K562 (cell line): ENCODE results near the gene SAFB. TPM values are rescaled to one million over a fixed set of nuclear protein-coding genes. Genes with fewer than 3 reads are reported as not detected.

ENCODE experiments used
- ATAC-seq: fragments of 200-7000 bp; cut with Tn5 transposase; 3 replicates; pipeline ENCODE4 v1.9.1; 2020; ENCODE audit warnings: moderate library complexity
- BruUV-seq: library from RNA; stranded (reverse); fragments of 400-500 nt; replicated peaks from 2 replicates; lab custom pipeline; 2021; lab: Mats Ljungman, UMichigan
- CTCF ChIA-PET: fragments of 300-600 bp; formaldehyde crosslinking; extraction: SDS; loops from one replicate; lab custom pipeline; 2021; ENCODE audit warnings: low intra/inter-chr PET ratio; lab: Yijun Ruan, JAX
- POLR2A ChIA-PET: fragments of 300-600, 350-650 bp; sonication (Branson Sonifier 250); formaldehyde crosslinking; extraction: SDS; loops from one replicate; lab custom pipeline; 2021; ENCODE audit warnings: antibody characterized with exemption, inconsistent platforms; lab: Yijun Ruan, JAX
- DNase-seq, 4 experiments: peaks; one replicate each; pipeline versions ENCODE4 v3.0.0 to v3.0.0-alpha.2; 2011 to 2018; ENCODE audit warnings: low spot score in 3 of 4, mixed read lengths in 3 of 4; ENCODE audit errors: extremely low read depth in 1 of 4
- FAIRE-seq: peaks from 2 replicates; lab custom pipeline; 2011; peaks lifted over from hg19 to GRCh38; lab: Jason Lieb, UNC
- H2AFZ ChIP-seq: 2 replicates; pipeline ENCODE4 v1.6.0; 2011; ENCODE audit warnings: low read depth, low read length, control low read depth, inconsistent platforms
- H3K27ac ChIP-seq: fragments of 200-600 bp; 3 replicates; pipeline ENCODE4 v1.8.0; 2011; ENCODE audit warnings: low read depth, mild to moderate bottlenecking, control low read depth, inconsistent platforms, low read length, moderate library complexity, mixed read lengths; ENCODE audit errors: extremely low read depth
- H3K27me3 ChIP-seq, 2 experiments: fragments of 300-600 bp in 1 of 2; 2 replicates in 1 of 2; 3 replicates in 1 of 2; pipeline versions ENCODE4 v1.6.0 to v1.8.0; 2011; ENCODE audit warnings: inconsistent platforms in 2 of 2, low read length in 2 of 2, mild to moderate bottlenecking in 1 of 2, mixed read lengths in 1 of 2, moderate library complexity in 1 of 2; ENCODE audit not compliant: control insufficient read depth in 2 of 2, insufficient read depth in 2 of 2
- H3K36me3 ChIP-seq: fragments of 300-600 bp; 3 replicates; pipeline ENCODE4 v1.8.0; 2011; ENCODE audit warnings: mild to moderate bottlenecking, low read length, inconsistent platforms; ENCODE audit not compliant: control insufficient read depth, insufficient read depth
- H3K4me1 ChIP-seq, 2 experiments: fragments of 200-600 bp in 1 of 2; replicated peaks in 1 of 2; 2 replicates in 1 of 2; 3 replicates in 1 of 2; pipeline versions ENCODE4 v1.5.1 to v1.8.0; 2011; ENCODE audit warnings: inconsistent platforms in 2 of 2, low read length in 2 of 2, mild to moderate bottlenecking in 1 of 2, mixed read lengths in 1 of 2, moderate library complexity in 1 of 2; ENCODE audit not compliant: control insufficient read depth in 2 of 2, insufficient read depth in 2 of 2
- H3K4me2 ChIP-seq: 2 replicates; pipeline ENCODE4 v1.6.1; 2011; ENCODE audit warnings: low read length, control low read depth, inconsistent platforms, mixed read lengths; ENCODE audit not compliant: insufficient read depth
- H3K4me3 ChIP-seq: fragments of 200-600 bp; sonication (generic), shearing (Covaris generic); 2 replicates; pipeline ENCODE4 v1.5.1; 2016; ENCODE audit warnings: control low read depth, inconsistent platforms
- H3K79me2 ChIP-seq: fragments of 200-600 bp; 3 replicates; pipeline ENCODE4 v1.8.0; 2011; ENCODE audit warnings: low read length, inconsistent platforms; ENCODE audit not compliant: control insufficient read depth, insufficient read depth
- H3K9ac ChIP-seq, 2 experiments: 2 replicates each; pipeline versions ENCODE4 v1.6.0 to v1.6.1; 2011; ENCODE audit warnings: low read depth in 2 of 2, low read length in 2 of 2, control low read depth in 1 of 2, inconsistent platforms in 1 of 2, mild to moderate bottlenecking in 1 of 2, mixed read lengths in 1 of 2; ENCODE audit not compliant: insufficient read depth in 1 of 2
- H3K9me1 ChIP-seq: one replicate; pipeline ENCODE4 v1.6.0; 2011; ENCODE audit warnings: inconsistent platforms, mild to moderate bottlenecking, low read length, moderate library complexity; ENCODE audit not compliant: control insufficient read depth, insufficient read depth
- H3K9me3 ChIP-seq: replicated peaks from 2 replicates; pipeline ENCODE4 v1.5.1; 2011; ENCODE audit warnings: low read depth, low read length, inconsistent platforms; ENCODE audit not compliant: control insufficient read depth, insufficient read depth
- H4K20me1 ChIP-seq: replicated peaks from 2 replicates; pipeline ENCODE4 v1.6.1; 2011; ENCODE audit warnings: low read length, inconsistent platforms, mixed read lengths; ENCODE audit not compliant: control insufficient read depth, insufficient read depth
- BMI1 ChIP-seq: fragments of 150-350 bp; IDR thresholded peaks from 2 replicates; pipeline ENCODE4 v1.6.1; 2014; ENCODE audit warnings: low read length
- CCNT2 ChIP-seq: IDR thresholded peaks from 2 replicates; pipeline ENCODE4 v1.6.1; 2011; ENCODE audit warnings: borderline replicate concordance, low read depth, mild to moderate bottlenecking, moderate library complexity, mixed read lengths, low read length; ENCODE audit not compliant: insufficient read length; ENCODE audit errors: extremely low read depth
- ELF1 ChIP-seq: fragments of 200-800 bp; sonication (Bioruptor generic); IDR thresholded peaks from 2 replicates; pipeline ENCODE4 v1.6.1; 2016; ENCODE audit warnings: missing genetic modification characterization, missing compliant biosample characterization
- FOXP1 ChIP-seq: sonication (generic); formaldehyde crosslinking; IDR thresholded peaks from 2 replicates; pipeline ENCODE4 v1.8.0; 2022; ENCODE audit warnings: mild to moderate bottlenecking, missing genetic modification reagents
- JUNB ChIP-seq: fragments of 450-650 bp; formaldehyde crosslinking; conservative IDR thresholded peaks from 2 replicates; pipeline ENCODE4 v1.4.0; 2020; ENCODE audit warnings: mild to moderate bottlenecking
- JUND ChIP-seq, 2 experiments: IDR thresholded peaks; 2 replicates in 1 of 2; 3 replicates in 1 of 2; pipeline ENCODE4 v1.6.1; 2011; ENCODE audit warnings: borderline replicate concordance in 2 of 2, low read depth in 2 of 2, low read length in 2 of 2, improper control_type of control experiment in 1 of 2, missing biosample characterization in 1 of 2, missing genetic modification characterization in 1 of 2, missing genetic modification reagents in 1 of 2
- L3MBTL2 ChIP-seq: fragments of 450-650 bp; IDR thresholded peaks from 2 replicates; pipeline ENCODE4 v1.6.1; 2016; ENCODE audit warnings: mild to moderate bottlenecking, moderate library complexity
- MYC ChIP-seq, 2 experiments: fragments of 250-450 bp in 1 of 2; sonication (Bioruptor Pico) in 1 of 2; IDR thresholded peaks; 2 replicates each; pipeline versions ENCODE4 v1.5.1 to v1.6.1; 2012 to 2021; ENCODE audit warnings: low read depth in 2 of 2, borderline replicate concordance in 1 of 2, improper control_type of control experiment in 1 of 2, low read length in 1 of 2, mild to moderate bottlenecking in 1 of 2, moderate library complexity in 1 of 2
- SIN3A ChIP-seq, 2 experiments: fragments of 150-350 bp in 1 of 2; IDR thresholded peaks; 2 replicates each; pipeline ENCODE4 v1.6.1; 2011 to 2016; ENCODE audit warnings: borderline replicate concordance in 2 of 2, low read depth in 2 of 2, low read length in 2 of 2, mild to moderate bottlenecking in 2 of 2, moderate library complexity in 2 of 2; ENCODE audit not compliant: control insufficient read depth in 1 of 2
- ZBTB17 ChIP-seq: fragments of 450-650 bp; formaldehyde crosslinking; IDR thresholded peaks from 2 replicates; pipeline ENCODE4 v1.4.0; 2020; ENCODE audit warnings: mild to moderate bottlenecking
- ZNF12 ChIP-seq: sonication (generic); formaldehyde crosslinking; IDR thresholded peaks from 2 replicates; pipeline ENCODE4 v1.4.0; 2020; ENCODE audit warnings: mild to moderate bottlenecking, missing genetic modification reagents
- ZNF174 ChIP-seq: fragments of 250-450 bp; sonication (Bioruptor Pico); IDR thresholded peaks from 2 replicates; pipeline ENCODE4 v1.4.0; 2020; ENCODE audit warnings: mild to moderate bottlenecking
- ZNF311 ChIP-seq: fragments of 250-450 bp; sonication (Bioruptor Pico); IDR thresholded peaks from 2 replicates; pipeline ENCODE4 v1.4.0; 2020; ENCODE audit warnings: mild to moderate bottlenecking, moderate library complexity
- ZNF778 ChIP-seq: fragments of 450-650 bp; formaldehyde crosslinking; IDR thresholded peaks from 2 replicates; pipeline ENCODE4 v1.4.0; 2020; ENCODE audit warnings: mild to moderate bottlenecking, moderate library complexity
- WGBS: fragments of 100-300 bp; shearing (Covaris generic); methylation state at CpG from one replicate; pipeline ENCODE4 v1.1.6; 2016; ENCODE audit warnings: low coverage, mixed read lengths; ENCODE audit not compliant: insufficient coverage; ENCODE audit errors: missing lambda C conversion rate; 5-methylcytosine and 5-hydroxymethylcytosine counted together
- in situ Hi-C: fragments of 300-500 bp; cut with MboI; formaldehyde crosslinking; loops from 4 replicates; pipeline ENCODE4 v1.15.0; 2018; ENCODE audit warnings: inconsistent platforms, mixed read lengths
- intact Hi-C: fragments of 100-400 bp; cut with micrococcal nuclease; formaldehyde crosslinking; loops from 2 replicates; pipeline ENCODE4 v1.14.2; 2022
- polyA plus RNA-seq, 8 experiments: library from polyadenylated mRNA; depleted of rRNA in 4 of 8; stranded (reverse) in 5 of 8; unstranded in 3 of 8; fragments of >200 nt; fragmentation: Nextera tagmentation in 2 of 8; fragmentation: Illumina TruSeq in 1 of 8; extraction: Ambion mirVana in 2 of 8; extraction: Trizol in 1 of 8; gene quantifications; 2 replicates each; pipeline versions ENCODE4 v1.2.1 to v1.2.3, GENCODE V29; 2011 to 2014; ENCODE audit warnings: inconsistent platforms in 1 of 8, missing spikeins in 1 of 8
- total RNA-seq, 7 experiments: library from RNA; depleted of rRNA in 6 of 7; stranded (reverse); fragments of >200 nt in 6 of 7; fragmentation: Illumina TruSeq in 2 of 7; extraction: Trizol in 2 of 7; gene quantifications; 2 replicates each; pipeline versions ENCODE4 v1.2.1 to v1.2.3, GENCODE V29; 2011 to 2021; ENCODE audit warnings: low replicate concordance in 1 of 7
- TF ChIP-seq, protein P1 (sequence below): sonication (generic); formaldehyde crosslinking; IDR thresholded peaks from 2 replicates; pipeline ENCODE4 v1.8.1; 2023; ENCODE audit warnings: mild to moderate bottlenecking, missing genetic modification reagents
- TF ChIP-seq, protein P2 (sequence below): fragments of 250-450 bp; sonication (Bioruptor Pico); IDR thresholded peaks from 2 replicates; pipeline ENCODE4 v1.9.0; 2021; ENCODE audit warnings: mild to moderate bottlenecking, inconsistent platforms

Gene SAFB
- total and polyA plus RNA-seq, 9 of the 15 experiments (the other 6 are each of a cell fraction or from before 2014, with no cell fraction given), result 1.1 to 151 (median 83.1) TPM

DNA sequence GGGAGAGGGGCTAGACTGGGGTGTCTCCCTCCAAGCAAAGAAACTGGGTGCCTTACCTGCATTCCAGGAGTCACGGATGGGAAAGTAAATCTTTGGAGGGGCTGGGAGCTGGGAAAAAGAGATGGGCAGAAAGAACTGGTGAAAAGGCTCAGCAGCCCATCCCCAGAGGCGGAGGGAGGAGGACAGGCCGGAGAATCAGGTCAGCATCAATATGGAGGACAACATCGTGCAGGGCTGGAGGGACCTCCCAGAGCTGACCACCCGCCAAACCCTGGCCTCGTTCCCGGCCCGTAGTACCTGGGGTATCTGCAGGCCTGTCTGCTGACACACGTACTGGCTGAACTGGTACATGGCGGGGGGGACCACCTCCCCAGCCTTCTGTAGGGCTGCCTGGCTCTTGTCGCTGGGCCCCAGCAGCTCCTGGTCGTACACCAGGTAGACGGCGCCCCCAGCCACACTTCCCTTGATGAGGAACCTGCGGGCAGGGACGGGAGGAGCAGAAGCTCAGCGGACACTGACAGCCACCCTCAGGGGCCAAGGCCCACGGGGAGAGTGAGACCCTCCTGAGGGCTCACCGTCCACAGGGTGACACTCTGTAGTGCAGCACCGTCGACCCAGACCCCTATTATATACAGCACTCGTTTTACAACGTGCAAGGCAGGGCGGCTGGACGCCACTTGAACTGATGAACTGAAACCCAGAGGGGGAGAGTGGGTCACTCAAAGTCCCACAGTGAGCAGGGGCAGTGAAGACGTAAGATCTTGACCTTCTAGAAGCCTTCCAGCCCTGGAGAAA, 56.6 kb downstream of the SAFB start:
- H4K20me1 ChIP-seq, result peaks cover 6% of the 10 kb centered on the region; the same call in 1 of the 2 replicates
- H3K79me2 ChIP-seq, result peaks cover 12% of the 10 kb centered on the region
- peaks cover 17% of the 10 kb centered on the region; the same call in 2 of the 3 replicates for H3K36me3 ChIP-seq
- FAIRE-seq (peak; percentile 23), DNase-seq (no peak), ATAC-seq (peak; percentile 5)
- H3K9me3 ChIP-seq, result no peaks in the 10 kb centered on the region
- peak overlapping the region; percentile 94 for H3K4me3 ChIP-seq
- no TSS peak for BruUV-seq
- CTCF ChIA-PET, result interaction anchor here (0.6 kb wide), 1 partner anchor 601 kb away, joined by 4 read pairs; no protein-coding TSS in a partner anchor
- H3K4me1 ChIP-seq, result peaks cover 29 to 71% of the 10 kb centered on the region in 2 experiments
- in situ Hi-C loops, result no loop called here
- peak overlapping the region; percentile 93 to 100 for H3K9ac ChIP-seq
- H3K4me2 ChIP-seq, result peak overlapping the region; percentile 99
- H3K9me1 ChIP-seq, result no peaks in the 10 kb centered on the region
- peak overlapping the region; percentile 86 for H3K27ac ChIP-seq
- no peaks in the 10 kb centered on the region for H3K27me3 ChIP-seq
- H2AFZ ChIP-seq, result peak overlapping the region; percentile 100
- POLR2A ChIA-PET, result interaction anchor here (0.6 to 1.7 kb wide), 5 partner anchors 10 to 67 kb away, joined by 3 to 7 read pairs (median 4); partner anchors contain the start of genes SAFB and SAFB2
- 9% methylated on average over 26 of the region's 26 CpGs for whole genome bisulfite sequencing
- intact Hi-C loops, result loop anchor here (10.0 kb wide), 1 partner anchor 55 kb away; the partner anchor contains the start of genes SAFB and SAFB2
- TF ChIP-seq ZNF174 (CRISPR knock-in tag), result no peak
- no peak for TF ChIP-seq MYC (IDR thresholded peaks at IDR 0.05; ENCODE audit: low read depth, low read length)
- TF ChIP-seq MYC (CRISPR knock-in tag; IDR thresholded peaks at IDR 0.05; ENCODE audit: borderline replicate concordance, low read depth), result no peak
- TF ChIP-seq L3MBTL2, result no peak
- TF ChIP-seq, protein P1, sequence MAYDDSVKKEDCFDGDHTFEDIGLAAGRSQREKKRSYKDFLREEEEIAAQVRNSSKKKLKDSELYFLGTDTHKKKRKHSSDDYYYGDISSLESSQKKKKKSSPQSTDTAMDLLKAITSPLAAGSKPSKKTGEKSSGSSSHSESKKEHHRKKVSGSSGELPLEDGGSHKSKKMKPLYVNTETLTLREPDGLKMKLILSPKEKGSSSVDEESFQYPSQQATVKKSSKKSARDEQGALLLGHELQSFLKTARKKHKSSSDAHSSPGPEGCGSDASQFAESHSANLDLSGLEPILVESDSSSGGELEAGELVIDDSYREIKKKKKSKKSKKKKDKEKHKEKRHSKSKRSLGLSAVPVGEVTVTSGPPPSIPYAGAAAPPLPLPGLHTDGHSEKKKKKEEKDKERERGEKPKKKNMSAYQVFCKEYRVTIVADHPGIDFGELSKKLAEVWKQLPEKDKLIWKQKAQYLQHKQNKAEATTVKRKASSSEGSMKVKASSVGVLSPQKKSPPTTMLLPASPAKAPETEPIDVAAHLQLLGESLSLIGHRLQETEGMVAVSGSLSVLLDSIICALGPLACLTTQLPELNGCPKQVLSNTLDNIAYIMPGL (CRISPR knock-in tag), result 0 out of 2 replicates have a peak, but pooled peaks have one; percentile 65
- TF ChIP-seq JUND (IDR thresholded peaks at IDR 0.05; ENCODE audit: borderline replicate concordance, low read depth, low read length), result no peak
- TF ChIP-seq JUND (tag; IDR thresholded peaks at IDR 0.05; ENCODE audit: borderline replicate concordance, low read depth, low read length), result no peak
- TF ChIP-seq ZNF778 (CRISPR knock-in tag), result no peak
- TF ChIP-seq ZNF311, result no peak
- TF ChIP-seq ZNF12 (CRISPR knock-in tag), result 0 out of 2 replicates have a peak, but pooled peaks have one; percentile 21
- no peak for TF ChIP-seq ELF1 (tag)
- no peak for TF ChIP-seq ZBTB17
- 0 out of 2 replicates have a peak, but pooled peaks have one; percentile 16 for TF ChIP-seq FOXP1 (CRISPR knock-in tag)
- no peak for TF ChIP-seq CCNT2
- TF ChIP-seq JUNB (CRISPR knock-in tag), result no peak
- TF ChIP-seq, protein P2, sequence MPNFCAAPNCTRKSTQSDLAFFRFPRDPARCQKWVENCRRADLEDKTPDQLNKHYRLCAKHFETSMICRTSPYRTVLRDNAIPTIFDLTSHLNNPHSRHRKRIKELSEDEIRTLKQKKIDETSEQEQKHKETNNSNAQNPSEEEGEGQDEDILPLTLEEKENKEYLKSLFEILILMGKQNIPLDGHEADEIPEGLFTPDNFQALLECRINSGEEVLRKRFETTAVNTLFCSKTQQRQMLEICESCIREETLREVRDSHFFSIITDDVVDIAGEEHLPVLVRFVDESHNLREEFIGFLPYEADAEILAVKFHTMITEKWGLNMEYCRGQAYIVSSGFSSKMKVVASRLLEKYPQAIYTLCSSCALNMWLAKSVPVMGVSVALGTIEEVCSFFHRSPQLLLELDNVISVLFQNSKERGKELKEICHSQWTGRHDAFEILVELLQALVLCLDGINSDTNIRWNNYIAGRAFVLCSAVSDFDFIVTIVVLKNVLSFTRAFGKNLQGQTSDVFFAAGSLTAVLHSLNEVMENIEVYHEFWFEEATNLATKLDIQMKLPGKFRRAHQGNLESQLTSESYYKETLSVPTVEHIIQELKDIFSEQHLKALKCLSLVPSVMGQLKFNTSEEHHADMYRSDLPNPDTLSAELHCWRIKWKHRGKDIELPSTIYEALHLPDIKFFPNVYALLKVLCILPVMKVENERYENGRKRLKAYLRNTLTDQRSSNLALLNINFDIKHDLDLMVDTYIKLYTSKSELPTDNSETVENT (CRISPR knock-in tag), result no peak
- TF ChIP-seq SIN3A (IDR thresholded peaks at IDR 0.05; ENCODE audit: borderline replicate concordance in 2 of 2, control insufficient read depth in 1 of 2, low read depth in 2 of 2, low read length in 2 of 2), result peak in 1 of 2 experiments; percentile 63; a peak in 1 of 4 replicates
- no peak for TF ChIP-seq BMI1
